Esophagus squamous epithelium (tissue), 4 donors: ENCODE data around the gene KLHL6.

ENCODE experiments used
- POLR2A ChIP-seq, 4 donors: fragments of 450-650 bp; IDR thresholded peaks; one replicate each; pipeline ENCODE4 v1.6.1; 2017; ENCODE audit warnings: antibody characterized with exemption in 4 of 4, mild to moderate bottlenecking in 4 of 4, moderate library complexity in 3 of 4
- TF ChIP-seq, protein P1 (sequence below), 6 experiments: fragments of 450-650 bp in 4 of 6; fragments of 200-600 bp in 2 of 6; sonication (generic) in 2 of 6; IDR thresholded peaks; one replicate each; pipeline ENCODE4 v1.5.1; 2016 to 2019; ENCODE audit warnings: antibody characterized with exemption in 6 of 6, mild to moderate bottlenecking in 4 of 6, moderate library complexity in 4 of 6

DNA sequence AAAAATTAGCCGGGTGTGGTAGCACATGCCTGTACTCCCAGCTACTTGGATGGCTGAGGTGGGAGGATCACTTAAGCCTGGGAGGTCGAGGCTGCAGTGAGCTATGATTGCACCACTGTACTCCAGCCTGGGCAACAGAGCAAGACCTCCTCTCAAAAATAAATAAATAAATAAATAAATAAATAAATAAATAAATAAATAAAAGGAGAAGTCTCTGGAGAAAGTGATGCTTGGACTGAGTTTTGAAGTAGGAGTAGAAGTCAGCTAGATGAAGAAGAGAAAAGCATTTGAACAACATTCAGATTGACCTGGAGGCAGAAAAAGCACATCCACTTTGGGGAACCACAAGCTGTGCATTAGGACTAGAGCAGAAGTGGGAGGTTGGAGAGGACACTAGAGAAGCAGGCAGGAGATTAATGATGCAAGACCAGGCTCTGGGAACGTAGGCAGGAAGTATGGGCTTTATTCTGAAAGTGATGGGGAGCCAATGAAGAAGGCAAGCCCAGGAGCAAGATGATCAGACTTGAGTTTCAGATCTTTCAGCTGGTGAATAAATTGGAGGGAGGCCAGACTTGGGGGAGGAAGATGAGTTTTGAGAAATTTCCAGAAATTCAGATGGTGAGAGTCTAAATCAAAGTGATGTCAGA is 48.7 kb downstream of the KLHL6 start:
- TF ChIP-seq, protein P1, sequence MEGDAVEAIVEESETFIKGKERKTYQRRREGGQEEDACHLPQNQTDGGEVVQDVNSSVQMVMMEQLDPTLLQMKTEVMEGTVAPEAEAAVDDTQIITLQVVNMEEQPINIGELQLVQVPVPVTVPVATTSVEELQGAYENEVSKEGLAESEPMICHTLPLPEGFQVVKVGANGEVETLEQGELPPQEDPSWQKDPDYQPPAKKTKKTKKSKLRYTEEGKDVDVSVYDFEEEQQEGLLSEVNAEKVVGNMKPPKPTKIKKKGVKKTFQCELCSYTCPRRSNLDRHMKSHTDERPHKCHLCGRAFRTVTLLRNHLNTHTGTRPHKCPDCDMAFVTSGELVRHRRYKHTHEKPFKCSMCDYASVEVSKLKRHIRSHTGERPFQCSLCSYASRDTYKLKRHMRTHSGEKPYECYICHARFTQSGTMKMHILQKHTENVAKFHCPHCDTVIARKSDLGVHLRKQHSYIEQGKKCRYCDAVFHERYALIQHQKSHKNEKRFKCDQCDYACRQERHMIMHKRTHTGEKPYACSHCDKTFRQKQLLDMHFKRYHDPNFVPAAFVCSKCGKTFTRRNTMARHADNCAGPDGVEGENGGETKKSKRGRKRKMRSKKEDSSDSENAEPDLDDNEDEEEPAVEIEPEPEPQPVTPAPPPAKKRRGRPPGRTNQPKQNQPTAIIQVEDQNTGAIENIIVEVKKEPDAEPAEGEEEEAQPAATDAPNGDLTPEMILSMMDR (IDR thresholded peaks at IDR 0.05), result no peak
- no peak for TF ChIP-seq POLR2A (IDR thresholded peaks at IDR 0.05)
